Spleen (tissue), 7 donors: ENCODE data around the gene SLC44A1.

Source experiments
- POLR2AphosphoS5 ChIP-seq, 3 donors: sonication (generic); formaldehyde crosslinking; IDR thresholded peaks; one replicate each; pipeline ENCODE4 v1.5.1; 2017; ENCODE audit warnings: antibody characterized with exemption in 3 of 3
- TF ChIP-seq, protein P1 (sequence below), 11 experiments: fragments of 200-600 bp in 7 of 11; fragments of 450-650 bp in 4 of 11; sonication (generic) in 4 of 11; IDR thresholded peaks in 8 of 11; conservative IDR thresholded peaks in 3 of 11; 1 replicate in 7 of 11; 2 replicates in 4 of 11; pipeline versions ENCODE4 v1.4.0 to v1.8.0; 2016 to 2021; ENCODE audit warnings: antibody characterized with exemption in 11 of 11, inconsistent platforms in 4 of 11, mild to moderate bottlenecking in 1 of 11
- donor health status: DM: no; HTN: no; CAD: no; lungs with moderate emphysema.
- donor health status: DM: no; HTN: no; CAD: no.
- donor health status: DM: no; HTN: no; CAD: no.

DNA sequence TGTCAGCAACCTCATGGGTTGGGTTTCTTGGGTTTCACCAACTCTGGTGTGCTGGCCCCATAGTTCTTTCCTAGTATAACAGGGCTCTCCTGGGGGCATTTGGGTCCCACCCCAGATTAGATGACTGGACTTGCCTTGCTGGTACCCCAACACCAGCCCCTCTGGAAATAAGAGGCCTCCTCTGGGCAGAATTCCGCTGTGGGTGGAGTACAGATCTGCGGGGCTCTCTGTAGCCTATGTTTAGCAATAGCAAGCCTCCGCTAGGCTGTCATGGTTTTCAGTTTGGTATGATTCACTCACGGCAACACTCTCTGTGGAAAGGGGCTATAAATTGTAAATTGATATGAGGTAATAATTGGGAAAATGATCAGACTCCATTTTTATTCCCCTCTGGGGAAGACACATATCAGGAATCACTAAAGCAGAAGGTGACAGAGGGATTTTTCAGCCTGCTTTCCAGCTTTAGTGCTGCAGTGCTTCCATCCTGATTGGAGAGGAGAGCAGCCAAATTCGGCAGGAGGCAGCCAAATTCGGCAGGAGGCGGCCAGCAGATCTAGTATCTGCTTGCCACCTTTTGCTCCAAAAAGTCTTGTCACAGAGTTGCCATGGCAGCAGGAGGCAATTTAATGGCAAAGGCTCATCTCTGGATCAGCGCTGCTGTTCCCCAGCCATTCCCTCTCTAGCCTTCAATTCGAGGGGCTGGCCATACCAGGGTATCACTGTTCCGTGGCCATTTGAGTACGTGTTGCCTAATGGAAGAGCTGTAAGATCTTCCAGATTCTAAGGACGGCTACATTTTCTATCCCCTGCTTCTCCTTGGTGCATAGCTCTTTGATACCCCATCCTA, 84.6 kb downstream of the SLC44A1 start:
- TF ChIP-seq, protein P1, sequence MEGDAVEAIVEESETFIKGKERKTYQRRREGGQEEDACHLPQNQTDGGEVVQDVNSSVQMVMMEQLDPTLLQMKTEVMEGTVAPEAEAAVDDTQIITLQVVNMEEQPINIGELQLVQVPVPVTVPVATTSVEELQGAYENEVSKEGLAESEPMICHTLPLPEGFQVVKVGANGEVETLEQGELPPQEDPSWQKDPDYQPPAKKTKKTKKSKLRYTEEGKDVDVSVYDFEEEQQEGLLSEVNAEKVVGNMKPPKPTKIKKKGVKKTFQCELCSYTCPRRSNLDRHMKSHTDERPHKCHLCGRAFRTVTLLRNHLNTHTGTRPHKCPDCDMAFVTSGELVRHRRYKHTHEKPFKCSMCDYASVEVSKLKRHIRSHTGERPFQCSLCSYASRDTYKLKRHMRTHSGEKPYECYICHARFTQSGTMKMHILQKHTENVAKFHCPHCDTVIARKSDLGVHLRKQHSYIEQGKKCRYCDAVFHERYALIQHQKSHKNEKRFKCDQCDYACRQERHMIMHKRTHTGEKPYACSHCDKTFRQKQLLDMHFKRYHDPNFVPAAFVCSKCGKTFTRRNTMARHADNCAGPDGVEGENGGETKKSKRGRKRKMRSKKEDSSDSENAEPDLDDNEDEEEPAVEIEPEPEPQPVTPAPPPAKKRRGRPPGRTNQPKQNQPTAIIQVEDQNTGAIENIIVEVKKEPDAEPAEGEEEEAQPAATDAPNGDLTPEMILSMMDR (IDR thresholded peaks at IDR 0.05 in 8 of 11, conservative IDR thresholded peaks at IDR 0.05 in 3 of 11), result no peak
- no peak for TF ChIP-seq POLR2AphosphoS5 (IDR thresholded peaks at IDR 0.05)
